ENCODE data around the gene SLC29A1.

SLC29A1 gene

GRCh38 chr6:44266347-44266746 is 43.0 kb downstream of the SLC29A1 start:
- Histone ChIP-seq H3K79me2 (ENCODE audit: insufficient read depth, low read depth) (peaks cover 39% of the 10 kb centered on the region), H3K4me1 (ENCODE audit: low read depth, poor library complexity, severe bottlenecking) (peaks cover 39% of the 10 kb centered on the region), H3K36me3 (ENCODE audit: insufficient read depth) (no peaks in the 10 kb centered on the region), H3K27ac (no peak overlapping the region), H3K4me2 (peak overlapping the region; percentile 77; the same call in 1 of the 2 replicates), H3K27me3 (ENCODE audit: insufficient read depth, low read depth) (peaks cover 18% of the 10 kb centered on the region), H2AFZ (ENCODE audit: low read depth) (no peak overlapping the region), H3K4me3 (IDR thresholded peaks at IDR 0.05; ENCODE audit: insufficient read depth, low read depth, low read length) (no peak overlapping the region), H4K20me1 (ENCODE audit: insufficient read depth) (no peaks in the 10 kb centered on the region), H3K9ac (no peak overlapping the region)
- TF ChIP-seq CTCF (conservative IDR thresholded peaks at IDR 0.05; ENCODE audit: low read depth, low read length): no peak

- no peak overlapping the region for H3K4me3 ChIP-seq (IDR thresholded peaks at IDR 0.05; ENCODE audit: insufficient read depth, low read depth, low read length)
- peaks cover 26% of the 10 kb centered on the region for H3K27me3 ChIP-seq (ENCODE audit: insufficient read depth, low read depth)
- H3K27ac ChIP-seq: no peak overlapping the region
- H3K79me2 ChIP-seq (ENCODE audit: insufficient read depth, low read depth): peaks cover 30% of the 10 kb centered on the region
- no peak overlapping the region for H3K9ac ChIP-seq
- no peak for TF ChIP-seq CTCF (conservative IDR thresholded peaks at IDR 0.05; ENCODE audit: low read depth, low read length)
- H3K4me1 ChIP-seq (ENCODE audit: low read depth, poor library complexity, severe bottlenecking): peaks cover 30% of the 10 kb centered on the region
- no peaks in the 10 kb centered on the region for H3K36me3 ChIP-seq (ENCODE audit: insufficient read depth)
- no peaks in the 10 kb centered on the region for H4K20me1 ChIP-seq (ENCODE audit: insufficient read depth)
- H3K4me2 ChIP-seq: no peak overlapping the region
- H2AFZ ChIP-seq (ENCODE audit: low read depth): no peak overlapping the region
Observed at GRCh38 chr6:44267252-44267651, 43.9 kb downstream of the SLC29A1 start.

- Histone ChIP-seq H3K4me2 (no peak overlapping the region; the same call in 1 of the 2 replicates), H4K20me1 (ENCODE audit: insufficient read depth) (no peaks in the 10 kb centered on the region), H3K4me1 (ENCODE audit: low read depth, poor library complexity, severe bottlenecking) (peaks cover 24% of the 10 kb centered on the region), H3K79me2 (ENCODE audit: insufficient read depth, low read depth) (peaks cover 21% of the 10 kb centered on the region), H3K27ac (no peak overlapping the region), H3K36me3 (ENCODE audit: insufficient read depth) (no peaks in the 10 kb centered on the region), H2AFZ (ENCODE audit: low read depth) (no peak overlapping the region), H3K9ac (no peak overlapping the region), H3K27me3 (ENCODE audit: insufficient read depth, low read depth) (peaks cover 35% of the 10 kb centered on the region), H3K4me3 (IDR thresholded peaks at IDR 0.05; ENCODE audit: insufficient read depth, low read depth, low read length) (no peak overlapping the region)
- TF ChIP-seq CTCF (conservative IDR thresholded peaks at IDR 0.05; ENCODE audit: low read depth, low read length): peak; percentile 96
Observed at GRCh38 chr6:44268095-44268628, 44.8 kb downstream of the SLC29A1 start.

GRCh38 chr6:44269178-44269920 is 46.0 kb downstream of the SLC29A1 start:
- no peak for TF ChIP-seq CTCF (conservative IDR thresholded peaks at IDR 0.05; ENCODE audit: low read depth, low read length)
- Histone ChIP-seq H3K36me3 (ENCODE audit: insufficient read depth) (no peaks in the 10 kb centered on the region), H3K4me2 (no peak overlapping the region), H3K27me3 (ENCODE audit: insufficient read depth, low read depth) (peaks cover 39% of the 10 kb centered on the region), H3K9ac (no peak overlapping the region), H3K79me2 (ENCODE audit: insufficient read depth, low read depth) (peaks cover 9% of the 10 kb centered on the region), H4K20me1 (ENCODE audit: insufficient read depth) (no peaks in the 10 kb centered on the region), H2AFZ (ENCODE audit: low read depth) (no peak overlapping the region), H3K27ac (no peak overlapping the region), H3K4me3 (IDR thresholded peaks at IDR 0.05; ENCODE audit: insufficient read depth, low read depth, low read length) (no peak overlapping the region), H3K4me1 (ENCODE audit: low read depth, poor library complexity, severe bottlenecking) (peaks cover 24% of the 10 kb centered on the region)

Data from KMS-11 (cell line).